ENCODE measurements around the gene DNAJC27. TPM values are rescaled to one million over a fixed set of nuclear protein-coding genes. Genes with fewer than 3 reads are reported as not detected.

The DNAJC27 gene
- total RNA-seq, 1 donor from 2014 or later = 13.0 TPM

GRCh38 chr2:24971286-24971535, 544 bp downstream of the DNAJC27 start:
- DNase-seq (ENCODE audit: low spot score in 2 of 2) = peak; percentile 19 to 25

GRCh38 chr2:24970483-24971285, 1.1 kb downstream of the DNAJC27 start:
- FAIRE-seq (no peak), DNase-seq (ENCODE audit: low spot score in 2 of 2) (no peak)

More at GRCh38 chr2:24971286-24971535, 544 bp downstream of the DNAJC27 start:
- no peak for FAIRE-seq

- DNase-seq (ENCODE audit: low spot score in 2 of 2) (no peak), FAIRE-seq (no peak)
Observed at GRCh38 chr2:24969784-24970183, 2.0 kb downstream of the DNAJC27 start.

GRCh38 chr2:24961903-24962302, 9.9 kb downstream of the DNAJC27 start:
- FAIRE-seq = no peak

GRCh38 chr2:24959761-24960160, 12.0 kb downstream of the DNAJC27 start:
- FAIRE-seq = no peak
- no peak for DNase-seq (ENCODE audit: low spot score in 2 of 2)

More at GRCh38 chr2:24961903-24962302, 9.9 kb downstream of the DNAJC27 start:
- no peak for DNase-seq (ENCODE audit: low spot score in 2 of 2)

- DNase-seq (ENCODE audit: low spot score in 2 of 2) = no peak
- no peak for FAIRE-seq
Observed at GRCh38 chr2:24958411-24958935, 13.3 kb downstream of the DNAJC27 start.

GRCh38 chr2:24957976-24958375, 13.8 kb downstream of the DNAJC27 start:
- DNase-seq (ENCODE audit: low spot score in 2 of 2) (no peak), FAIRE-seq (no peak)

GRCh38 chr2:24957221-24957620, 14.5 kb downstream of the DNAJC27 start:
- DNase-seq (ENCODE audit: low spot score in 2 of 2) (no peak), FAIRE-seq (no peak)

- FAIRE-seq (no peak), DNase-seq (ENCODE audit: low spot score in 2 of 2) (no peak)
Observed at GRCh38 chr2:24955921-24956320, 15.8 kb downstream of the DNAJC27 start.

GRCh38 chr2:24955232-24955631, 16.5 kb downstream of the DNAJC27 start:
- FAIRE-seq = no peak
- DNase-seq (ENCODE audit: low spot score in 2 of 2) = no peak

- FAIRE-seq (no peak), DNase-seq (ENCODE audit: low spot score in 2 of 2) (no peak)
Observed at GRCh38 chr2:24950102-24950501, 21.7 kb downstream of the DNAJC27 start.

- no peak for DNase-seq (ENCODE audit: low spot score in 2 of 2)
- FAIRE-seq = no peak
Observed at GRCh38 chr2:24948506-24948905, 23.2 kb downstream of the DNAJC27 start.

GRCh38 chr2:24947561-24948157, 24.1 kb downstream of the DNAJC27 start:
- DNase-seq (ENCODE audit: low spot score in 2 of 2) (no peak), FAIRE-seq (no peak)

GRCh38 chr2:24945907-24946306, 25.8 kb downstream of the DNAJC27 start:
- DNase-seq (ENCODE audit: low spot score in 2 of 2) = no peak
- no peak for FAIRE-seq

GRCh38 chr2:24943427-24944053, 28.2 kb downstream of the DNAJC27 start:
- FAIRE-seq = no peak
- no peak for DNase-seq (ENCODE audit: low spot score in 2 of 2)

GRCh38 chr2:24939353-24939752, 32.4 kb downstream of the DNAJC27 start:
- FAIRE-seq (no peak), DNase-seq (ENCODE audit: low spot score in 2 of 2) (no peak)

GRCh38 chr2:24937236-24937635, 34.5 kb downstream of the DNAJC27 start:
- no peak for FAIRE-seq

GRCh38 chr2:24935145-24935544, 36.6 kb downstream of the DNAJC27 start:
- FAIRE-seq (no peak), DNase-seq (ENCODE audit: low spot score in 2 of 2) (no peak)

More at GRCh38 chr2:24937236-24937635, 34.5 kb downstream of the DNAJC27 start:
- DNase-seq (ENCODE audit: low spot score in 2 of 2) = no peak

- no peak for FAIRE-seq
- no peak for DNase-seq (ENCODE audit: low spot score in 2 of 2)
Observed at GRCh38 chr2:24932715-24933114, 39.0 kb downstream of the DNAJC27 start.

GRCh38 chr2:24930768-24931167, 41.0 kb downstream of the DNAJC27 start:
- no peak for FAIRE-seq
- peak in 1 of 2 donors; percentile 39 for DNase-seq (ENCODE audit: low spot score in 2 of 2)

- DNase-seq (ENCODE audit: low spot score in 2 of 2) (no peak), FAIRE-seq (no peak)
Observed at GRCh38 chr2:24929230-24929629, 42.5 kb downstream of the DNAJC27 start.
